Testis (tissue), 2 donors: ENCODE measurements around the gene ZSCAN5B.

Experiments used
- CTCF ChIP-seq, 3 experiments: fragments of 450-650 bp in 2 of 3; fragments of 200-600 bp in 1 of 3; sonication (generic) in 1 of 3; IDR thresholded peaks; one replicate each; pipeline ENCODE4 v1.5.1; 2016 to 2019; ENCODE audit warnings: antibody characterized with exemption in 3 of 3, mild to moderate bottlenecking in 2 of 3, moderate library complexity in 1 of 3
- POLR2A ChIP-seq: fragments of 450-650 bp; IDR thresholded peaks from one replicate; pipeline ENCODE4 v1.6.1; 2017; ENCODE audit warnings: antibody characterized with exemption, mild to moderate bottlenecking, moderate library complexity

GRCh38 chr19:56174086-56174485 is 23.5 kb downstream of the ZSCAN5B start:
- TF ChIP-seq CTCF (IDR thresholded peaks at IDR 0.05) = no peak
- no peak for TF ChIP-seq POLR2A
